Pancreas (tissue), 10 donors: Measurements from ENCODE around the gene PSMC3. TPM values are rescaled to one million over a fixed set of nuclear protein-coding genes. Genes with fewer than 3 reads are reported as not detected.

Source experiments
- ATAC-seq, 4 donors: fragments of 200-7000 bp; cut with Tn5 transposase; one replicate each; pipeline versions ENCODE4 v1.8.0 to v1.9.1; 2020; ENCODE audit warnings: mild to moderate bottlenecking in 4 of 4, moderate library complexity in 4 of 4
- DNase-seq, 6 donors: peaks; one replicate each; pipeline ENCODE4 v3.0.0-alpha.2; 2020
- FAIRE-seq: peaks from 2 replicates; lab custom pipeline; 2012; peaks lifted over from hg19 to GRCh38; lab: Jason Lieb, UNC
- H3K27ac ChIP-seq, 4 donors: fragments of 200-600 bp; sonication (generic); 1 replicate in 3 of 4; 2 replicates in 1 of 4; pipeline versions ENCODE4 v1.5.0 to v1.8.0; 2020
- H3K27me3 ChIP-seq, 4 donors: fragments of 200-600 bp; one replicate each; pipeline ENCODE4 v1.8.0; 2021
- H3K36me3 ChIP-seq, 3 donors: fragments of 200-600 bp; sonication (generic) in 1 of 3; one replicate each; pipeline versions ENCODE4 v1.5.0 to v1.8.0; 2020 to 2021
- H3K4me1 ChIP-seq, 3 donors: fragments of 200-600 bp; one replicate each; pipeline ENCODE4 v1.8.0; 2021
- H3K4me3 ChIP-seq, 4 donors: fragments of 200-600 bp; sonication (generic) in 2 of 4; one replicate each; pipeline versions ENCODE4 v1.5.0 to v1.8.0; 2020 to 2021
- H3K9me3 ChIP-seq, 4 donors: fragments of 200-600 bp; one replicate each; pipeline ENCODE4 v1.8.0; 2021
- CTCF ChIP-seq, 4 donors: fragments of 200-600 bp; sonication (generic) in 3 of 4; IDR thresholded peaks; one replicate each; pipeline versions ENCODE4 v1.5.0 to v1.8.0; 2021; ENCODE audit warnings: antibody characterized with exemption in 4 of 4
- WGBS, 2 donors: extraction: QIAGEN DNeasy Blood & Tissue Kit; methylation state at CpG; one replicate each; pipeline ENCODE4 v1.1.7; 2013; 5-methylcytosine and 5-hydroxymethylcytosine counted together
- intact Hi-C, 3 donors: fragments of 100-400 bp; cut with DNase I; formaldehyde crosslinking; loops; one replicate each; pipeline versions ENCODE4 v1.11.1 to v1.14.2; 2022
- polyA plus RNA-seq, 2 donors: library from polyadenylated mRNA; stranded (reverse); fragments of 200-250 nt; gene quantifications; one replicate each; pipeline ENCODE4 v1.2.3, GENCODE V29; 2013
- total RNA-seq, 6 donors: library from RNA; stranded (reverse); fragmentation: NEBNext Ultra II Directional in 4 of 6; extraction: Animal tissue kit (Norgen Biotek cat#: 25700) in 4 of 6; gene quantifications; one replicate each; pipeline versions ENCODE4 v1.2.1 to v1.2.4, GENCODE V29; 2021 to 2023
- donor health status: healthy with polysubstance abuse.
- donor health status: DM: no; HTN: no; CAD: no; lungs with moderate emphysema.
- donor health status: DM: no; HTN: no; CAD: no.
- donor health status: control.
- donor health status: control.
- donor health status: Bipolar disorder and iron deficiency.
- donor health status: DM: yes; HTN: yes; CAD: no.
- donor health status: DM: no; HTN: no; CAD: no.
- donor health status: DM: no; HTN: no; CAD: no.
- donor health status: DM: yes; HTN: yes; CAD: no.

PSMC3 gene
- total and polyA plus RNA-seq, 8 donors: 37.4 to 67.5 (median 51.7) TPM

- H3K27ac ChIP-seq: peak overlapping the region in 3 of 4 donors; percentile 39 to 58 (median 41)
- no peaks in the 10 kb centered on the region for H3K9me3 ChIP-seq
- no peak for TF ChIP-seq CTCF (IDR thresholded peaks at IDR 0.05)
- WGBS, 2 donors: 71% methylated on average over 7 of the region's 7 CpGs
- peaks cover 0 to 17% (median 14%) of the 10 kb centered on the region in 3 donors for H3K36me3 ChIP-seq
- FAIRE-seq: no peak
- ATAC-seq: peak; percentile 55 to 69 (median 68)
- no peak overlapping the region for H3K4me3 ChIP-seq
- DNase-seq: peak in 2 of 6 donors; percentile 27 to 34
- intact Hi-C loops: no loop called here
- peaks cover 9 to 18% (median 14%) of the 10 kb centered on the region in 3 donors for H3K4me1 ChIP-seq
- no peaks in the 10 kb centered on the region for H3K27me3 ChIP-seq
Observed at GRCh38 chr11:47467357-47467756, 41.1 kb upstream of the PSMC3 start.

- Histone ChIP-seq H3K36me3 (peaks cover 0 to 11% (median 8%) of the 10 kb centered on the region in 3 donors), H3K4me1 (peaks cover 9 to 18% (median 14%) of the 10 kb centered on the region in 3 donors), H3K9me3 (no peaks in the 10 kb centered on the region), H3K27ac (peak overlapping the region; percentile 26 to 58 (median 40)), H3K4me3 (no peak overlapping the region), H3K27me3 (no peaks in the 10 kb centered on the region)
- DNase-seq (peak; percentile 71 to 87 (median 76)), FAIRE-seq (no peak), ATAC-seq (peak; percentile 78 to 85 (median 84))
- intact Hi-C loops: no loop called here
- 3 to 7% methylated on average over 4 of the region's 4 CpGs for WGBS, 2 donors
- no peak for TF ChIP-seq CTCF (IDR thresholded peaks at IDR 0.05)
Observed at GRCh38 chr11:47466701-47467250, 40.5 kb upstream of the PSMC3 start.

- Histone ChIP-seq H3K27me3 (no peaks in the 10 kb centered on the region), H3K27ac (peak overlapping the region; percentile 26 to 58 (median 40)), H3K9me3 (no peaks in the 10 kb centered on the region), H3K4me3 (no peak overlapping the region), H3K4me1 (peaks cover 9 to 18% (median 14%) of the 10 kb centered on the region in 3 donors), H3K36me3 (peaks cover 0 to 5% (median 2%) of the 10 kb centered on the region in 3 donors)
- no peak for FAIRE-seq
- no peak for DNase-seq
- whole genome bisulfite sequencing, 2 donors: 15 to 20% methylated on average over 5 of the region's 5 CpGs
- ATAC-seq: no peak
- no peak for TF ChIP-seq CTCF (IDR thresholded peaks at IDR 0.05)
- intact Hi-C loops: no loop called here
Observed at GRCh38 chr11:47466201-47466600, 40.0 kb upstream of the PSMC3 start.

- H3K9me3 ChIP-seq: no peaks in the 10 kb centered on the region
- no peaks in the 10 kb centered on the region for H3K27me3 ChIP-seq
- no peak overlapping the region for H3K4me3 ChIP-seq
- H3K27ac ChIP-seq: no peak overlapping the region
- WGBS, 2 donors: 92 to 96% methylated on average over 5 of the region's 5 CpGs
- no peak for FAIRE-seq
- TF ChIP-seq CTCF (IDR thresholded peaks at IDR 0.05): no peak
- intact Hi-C loops: no loop called here
- peaks cover 9 to 18% (median 14%) of the 10 kb centered on the region in 3 donors for H3K4me1 ChIP-seq
- no peak for DNase-seq
- peaks cover 0 to 2% (median 0%) of the 10 kb centered on the region in 3 donors for H3K36me3 ChIP-seq
- no peak for ATAC-seq
Observed at GRCh38 chr11:47464483-47464882, 38.2 kb upstream of the PSMC3 start.

- FAIRE-seq (no peak), DNase-seq (no peak), ATAC-seq (no peak)
- H3K27me3 ChIP-seq: no peaks in the 10 kb centered on the region
- no peaks in the 10 kb centered on the region for H3K9me3 ChIP-seq
- peaks cover 0 to 2% (median 0%) of the 10 kb centered on the region in 3 donors for H3K36me3 ChIP-seq
- intact Hi-C loops: no loop called here
- H3K27ac ChIP-seq: no peak overlapping the region
- TF ChIP-seq CTCF (IDR thresholded peaks at IDR 0.05): no peak
- H3K4me3 ChIP-seq: no peak overlapping the region
- peaks cover 9 to 14% (median 11%) of the 10 kb centered on the region in 3 donors for H3K4me1 ChIP-seq
- WGBS, 2 donors: 97% methylated on average over 7 of the region's 7 CpGs
Observed at GRCh38 chr11:47461876-47462275, 35.6 kb upstream of the PSMC3 start.
